ENCODE data around the gene ZNF638.

The ZNF638 gene

GRCh38 chr2:71453404-71454220 is 122.0 kb downstream of the ZNF638 start, which contains the start of gene DYSF:
DYSF (plus strand) TSS chr2:71453561.
- TF ChIP-seq, protein P1, sequence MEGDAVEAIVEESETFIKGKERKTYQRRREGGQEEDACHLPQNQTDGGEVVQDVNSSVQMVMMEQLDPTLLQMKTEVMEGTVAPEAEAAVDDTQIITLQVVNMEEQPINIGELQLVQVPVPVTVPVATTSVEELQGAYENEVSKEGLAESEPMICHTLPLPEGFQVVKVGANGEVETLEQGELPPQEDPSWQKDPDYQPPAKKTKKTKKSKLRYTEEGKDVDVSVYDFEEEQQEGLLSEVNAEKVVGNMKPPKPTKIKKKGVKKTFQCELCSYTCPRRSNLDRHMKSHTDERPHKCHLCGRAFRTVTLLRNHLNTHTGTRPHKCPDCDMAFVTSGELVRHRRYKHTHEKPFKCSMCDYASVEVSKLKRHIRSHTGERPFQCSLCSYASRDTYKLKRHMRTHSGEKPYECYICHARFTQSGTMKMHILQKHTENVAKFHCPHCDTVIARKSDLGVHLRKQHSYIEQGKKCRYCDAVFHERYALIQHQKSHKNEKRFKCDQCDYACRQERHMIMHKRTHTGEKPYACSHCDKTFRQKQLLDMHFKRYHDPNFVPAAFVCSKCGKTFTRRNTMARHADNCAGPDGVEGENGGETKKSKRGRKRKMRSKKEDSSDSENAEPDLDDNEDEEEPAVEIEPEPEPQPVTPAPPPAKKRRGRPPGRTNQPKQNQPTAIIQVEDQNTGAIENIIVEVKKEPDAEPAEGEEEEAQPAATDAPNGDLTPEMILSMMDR (IDR thresholded peaks at IDR 0.05): no peak
- H3K4me1 ChIP-seq (ENCODE audit: control insufficient read depth in 1 of 2, insufficient read depth in 1 of 2, low read depth in 1 of 2, low read length in 1 of 2): peaks cover 84 to 90% of the 10 kb centered on the region in 2 experiments
- H3K4me3 ChIP-seq (ENCODE audit: low read depth in 1 of 2, low read length in 1 of 2): peak within 1 kb of the TSS; percentile 88 to 97
- H3K36me3 ChIP-seq: peaks cover 40% of the 10 kb centered on the region
- no peaks in the 10 kb centered on the region for H3K9me3 ChIP-seq
- H3K27me3 ChIP-seq: no peaks in the 10 kb centered on the region
- H3K27ac ChIP-seq: peak within 1 kb of the TSS; percentile 88

- no peaks in the 10 kb centered on the region for H3K9me3 ChIP-seq
- no peaks in the 10 kb centered on the region for H3K27me3 ChIP-seq
- TF ChIP-seq, protein P1 (IDR thresholded peaks at IDR 0.05): no peak
- H3K27ac ChIP-seq: peak overlapping the region; percentile 88
- peak overlapping the region; percentile 88 to 97 for H3K4me3 ChIP-seq (ENCODE audit: low read depth in 1 of 2, low read length in 1 of 2)
- H3K4me1 ChIP-seq (ENCODE audit: control insufficient read depth in 1 of 2, insufficient read depth in 1 of 2, low read depth in 1 of 2, low read length in 1 of 2): peaks cover 84 to 90% of the 10 kb centered on the region in 2 experiments
- H3K36me3 ChIP-seq: peaks cover 48% of the 10 kb centered on the region
These were observed 122.8 kb downstream of the ZNF638 start for GRCh38 chr2:71454221-71455010.

- Histone ChIP-seq H3K27ac (peak overlapping the region; percentile 88), H3K9me3 (no peaks in the 10 kb centered on the region), H3K4me1 (ENCODE audit: control insufficient read depth in 1 of 2, insufficient read depth in 1 of 2, low read depth in 1 of 2, low read length in 1 of 2) (peaks cover 84 to 90% of the 10 kb centered on the region in 2 experiments), H3K36me3 (peaks cover 55% of the 10 kb centered on the region), H3K4me3 (ENCODE audit: low read depth in 1 of 2, low read length in 1 of 2) (peak overlapping the region; percentile 88 to 97), H3K27me3 (no peaks in the 10 kb centered on the region)
- TF ChIP-seq, protein P1 (IDR thresholded peaks at IDR 0.05): no peak
These were observed 123.6 kb downstream of the ZNF638 start for GRCh38 chr2:71455011-71455740.

DNA sequence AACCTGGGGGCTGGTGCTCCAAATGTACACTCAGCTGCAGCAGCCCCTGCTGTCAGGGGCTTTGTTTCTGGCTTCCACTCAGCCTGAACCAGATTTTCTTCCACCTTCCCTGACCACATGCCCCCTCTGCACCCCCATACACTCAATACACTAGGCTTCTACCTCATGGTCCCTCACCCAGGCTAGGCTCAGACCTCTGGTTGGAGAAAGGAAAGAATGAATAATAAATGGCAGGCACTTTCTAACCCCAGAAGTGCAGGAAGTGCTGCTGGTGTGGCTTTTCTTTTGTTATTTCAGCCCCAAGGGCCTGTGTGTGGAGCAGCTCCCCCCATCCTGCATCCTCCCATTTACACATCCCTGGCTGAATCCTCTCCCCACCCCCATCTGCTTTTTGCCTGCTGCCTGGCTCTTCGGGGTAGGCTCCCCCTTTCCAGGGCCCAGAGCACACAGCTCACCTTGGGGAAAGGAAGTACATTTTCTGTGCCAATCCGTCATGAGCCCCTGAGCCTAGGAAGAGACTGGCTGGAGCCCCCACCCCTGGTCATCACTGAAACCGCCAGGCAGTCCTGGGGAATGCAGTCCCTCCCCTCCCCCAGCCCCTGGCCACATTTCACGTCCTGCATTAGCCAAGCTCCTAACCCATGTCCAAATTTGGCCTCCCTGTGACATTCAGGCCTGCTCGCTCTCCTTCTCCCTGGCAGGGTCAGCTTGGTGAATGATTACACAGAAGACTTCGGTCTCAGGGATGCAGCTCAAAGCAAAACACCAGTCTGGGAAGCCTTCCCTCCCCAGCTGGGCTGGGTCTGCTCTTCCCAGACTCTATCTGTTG is 124.4 kb downstream of the ZNF638 start:
- peak overlapping the region; percentile 88 to 97 for H3K4me3 ChIP-seq (ENCODE audit: low read depth in 1 of 2, low read length in 1 of 2)
- H3K36me3 ChIP-seq: peaks cover 63% of the 10 kb centered on the region
- H3K27ac ChIP-seq: peak overlapping the region; percentile 88
- H3K9me3 ChIP-seq: no peaks in the 10 kb centered on the region
- H3K4me1 ChIP-seq (ENCODE audit: control insufficient read depth in 1 of 2, insufficient read depth in 1 of 2, low read depth in 1 of 2, low read length in 1 of 2): peaks cover 84 to 90% of the 10 kb centered on the region in 2 experiments
- H3K27me3 ChIP-seq: no peaks in the 10 kb centered on the region
- TF ChIP-seq, protein P1 (IDR thresholded peaks at IDR 0.05): no peak
